ENCODE measurements around the gene NAA80. TPM values are rescaled to one million over a fixed set of nuclear protein-coding genes. Genes with fewer than 3 reads are reported as not detected.
A peak's percentile ranks its signal among the peaks of the same experiment; 100 is the strongest.
"Not testable (repeated sequence)": the region's sequence is repeated elsewhere in the genome, so short reads cannot be mapped to it uniquely, and the experiment has no call there.

NAA80 gene
- total RNA-seq, 1 experiment from 2014 or later = 25.2 TPM

DNA sequence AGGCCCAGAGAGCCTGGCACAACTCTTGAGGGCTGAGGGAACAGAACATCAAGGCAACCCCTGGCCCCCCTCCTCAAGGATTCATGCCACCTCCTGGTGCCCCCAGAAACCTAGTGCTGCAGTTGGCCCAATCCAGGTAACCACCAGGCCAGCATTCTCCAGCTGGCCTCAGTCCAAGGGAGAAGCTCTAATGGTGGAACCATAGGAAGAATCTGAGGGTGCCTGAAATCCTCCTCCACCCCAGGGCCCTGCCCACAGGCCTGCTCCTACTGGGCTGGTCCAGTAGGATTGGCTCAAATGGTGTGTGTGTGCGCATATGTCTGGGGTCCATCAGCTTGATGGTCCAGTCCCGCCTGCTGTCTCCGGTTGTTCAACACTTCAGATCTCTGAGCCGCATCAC, 15.6 kb upstream of the NAA80 start:
- TF ChIP-seq CTCF (conservative IDR thresholded peaks at IDR 0.05) = no peak
- TF ChIP-seq EZH2 (IDR thresholded peaks at IDR 0.05; ENCODE audit: low read depth) = no peak
- Histone ChIP-seq H4K20me1 (ENCODE audit: insufficient read depth) (0 out of 2 replicates have a peak, but pooled peaks cover 3% of the 10 kb centered on the region), H3K9me2 (ENCODE audit: insufficient read depth) (no peaks in the 10 kb centered on the region), H3K79me2 (ENCODE audit: low read depth) (peaks cover 22% of the 10 kb centered on the region), H3K9me3 (ENCODE audit: insufficient read depth, low read depth) (no peaks in the 10 kb centered on the region), H3K36me3 (ENCODE audit: low read depth) (peaks cover 7% of the 10 kb centered on the region; the same call in 1 of the 2 replicates), H3K27ac (peak overlapping the region; percentile 16; the same call in 1 of the 2 replicates), H3F3A (ENCODE audit: insufficient read depth, low read depth) (peaks cover 42% of the 10 kb centered on the region), H2AFZ (no peak overlapping the region), H3K4me2 (no peak overlapping the region), H3K27me3 (ENCODE audit: insufficient read depth, low read depth) (no peaks in the 10 kb centered on the region), H3K4me3 (no peak overlapping the region), H3K4me1 (replicated peaks; ENCODE audit: insufficient read depth) (peaks cover 47% of the 10 kb centered on the region)
- CTCF ChIA-PET = interaction anchor here (0.5 kb wide), 1 partner anchor 32 kb away, joined by 3 read pairs; no protein-coding TSS in a partner anchor
- no TSS peak for BruUV-seq (replicated peaks)
- intact Hi-C loops (cut with micrococcal nuclease; ENCODE audit: unreplicated experiment) = no loop called here
- POLR2A ChIA-PET (ENCODE audit: unreplicated experiment) = no interaction called here
- no peak for DNase-seq

GRCh38 chr3:50314342-50314741, 15.1 kb upstream of the NAA80 start:
- ChIA-PET POLR2A (ENCODE audit: unreplicated experiment) (interaction anchor here (0.6 kb wide), 1 partner anchor 10 kb away, joined by 12 read pairs; no protein-coding TSS in a partner anchor), CTCF (interaction anchor here (0.5 to 0.7 kb wide), 2 partner anchors 33 to 35 kb away, joined by 3 to 6 read pairs; no protein-coding TSS in a partner anchor)
- 0 out of 2 replicates have a peak, but pooled peaks cover 3% of the 10 kb centered on the region for H4K20me1 ChIP-seq (ENCODE audit: insufficient read depth)
- no peak overlapping the region for H3K4me2 ChIP-seq
- BruUV-seq (replicated peaks) = no TSS peak
- no peaks in the 10 kb centered on the region for H3K27me3 ChIP-seq (ENCODE audit: insufficient read depth, low read depth)
- H3K79me2 ChIP-seq (ENCODE audit: low read depth) = peaks cover 17% of the 10 kb centered on the region
- TF ChIP-seq CTCF (conservative IDR thresholded peaks at IDR 0.05) (no peak), EZH2 (IDR thresholded peaks at IDR 0.05; ENCODE audit: low read depth) (no peak)
- no peaks in the 10 kb centered on the region for H3K9me2 ChIP-seq (ENCODE audit: insufficient read depth)
- H3K9me3 ChIP-seq (ENCODE audit: insufficient read depth, low read depth) = no peaks in the 10 kb centered on the region
- no peak overlapping the region for H3K27ac ChIP-seq
- H3F3A ChIP-seq (ENCODE audit: insufficient read depth, low read depth) = peaks cover 42% of the 10 kb centered on the region
- no peak overlapping the region for H3K4me3 ChIP-seq
- peaks cover 4% of the 10 kb centered on the region; the same call in 1 of the 2 replicates for H3K36me3 ChIP-seq (ENCODE audit: low read depth)
- H2AFZ ChIP-seq = no peak overlapping the region
- intact Hi-C loops (cut with micrococcal nuclease; ENCODE audit: unreplicated experiment) = no loop called here
- DNase-seq = no peak
- H3K4me1 ChIP-seq (replicated peaks; ENCODE audit: insufficient read depth) = peaks cover 47% of the 10 kb centered on the region

DNA sequence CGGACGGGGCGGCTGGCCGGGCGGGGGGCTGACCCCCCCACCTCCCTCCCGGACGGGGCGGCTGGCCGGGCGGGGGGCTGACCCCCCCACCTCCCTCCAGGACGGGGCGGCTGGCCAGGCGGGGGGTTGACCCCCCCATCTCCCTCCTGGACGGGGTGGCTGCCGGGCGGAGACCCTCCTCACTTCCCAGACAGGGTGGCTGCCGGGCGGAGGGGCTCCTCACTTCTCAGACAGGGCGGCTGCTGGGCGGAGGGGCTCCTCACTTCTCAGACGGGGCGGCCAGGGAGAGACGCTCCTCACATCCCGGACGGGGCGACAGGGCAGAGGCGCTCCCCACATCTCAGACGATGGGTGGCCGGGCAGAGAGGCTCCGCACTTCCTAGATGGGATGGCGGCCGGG, 12.8 kb upstream of the NAA80 start:
- intact Hi-C loops (cut with micrococcal nuclease; ENCODE audit: unreplicated experiment); BruUV-seq (replicated peaks): not testable (repeated sequence)

GRCh38 chr3:50304601-50305000, 5.4 kb upstream of the NAA80 start:
- no peaks in the 10 kb centered on the region for H4K20me1 ChIP-seq (ENCODE audit: insufficient read depth)
- H3F3A ChIP-seq (ENCODE audit: insufficient read depth, low read depth) = peaks cover 9% of the 10 kb centered on the region; the same call in 1 of the 2 replicates
- H3K4me2 ChIP-seq = no peak overlapping the region
- TF ChIP-seq CTCF (conservative IDR thresholded peaks at IDR 0.05) = no peak
- TF ChIP-seq EZH2 (IDR thresholded peaks at IDR 0.05; ENCODE audit: low read depth) = no peak
- intact Hi-C loops (cut with micrococcal nuclease; ENCODE audit: unreplicated experiment) = no loop called here
- H3K27me3 ChIP-seq (ENCODE audit: insufficient read depth, low read depth) = no peaks in the 10 kb centered on the region
- peaks cover 13% of the 10 kb centered on the region for H3K4me1 ChIP-seq (replicated peaks; ENCODE audit: insufficient read depth)
- POLR2A ChIA-PET (ENCODE audit: unreplicated experiment) = interaction anchor here (0.6 kb wide), 1 partner anchor 148 kb away, joined by 9 read pairs; no protein-coding TSS in a partner anchor
- H3K9me2 ChIP-seq (ENCODE audit: insufficient read depth) = no peaks in the 10 kb centered on the region
- no peak overlapping the region for H3K4me3 ChIP-seq
- no peak for DNase-seq
- no peak overlapping the region for H2AFZ ChIP-seq
- no peaks in the 10 kb centered on the region for H3K79me2 ChIP-seq (ENCODE audit: low read depth)
- no peaks in the 10 kb centered on the region for H3K36me3 ChIP-seq (ENCODE audit: low read depth)
- H3K9me3 ChIP-seq (ENCODE audit: insufficient read depth, low read depth) = peaks cover 9% of the 10 kb centered on the region
- no peak overlapping the region for H3K27ac ChIP-seq
- CTCF ChIA-PET = interaction anchor here (0.5 kb wide), 1 partner anchor 24 kb away, joined by 12 read pairs; no protein-coding TSS in a partner anchor
- no TSS peak for BruUV-seq (replicated peaks)

More for the DNA sequence above, 12.8 kb upstream of the NAA80 start:
- H3K79me2 ChIP-seq (ENCODE audit: low read depth); H3K9me2 ChIP-seq (ENCODE audit: insufficient read depth); H3K27ac ChIP-seq; H3K9me3 ChIP-seq (ENCODE audit: insufficient read depth, low read depth); CTCF ChIA-PET; H2AFZ ChIP-seq; H3K4me2 ChIP-seq; H3K27me3 ChIP-seq (ENCODE audit: insufficient read depth, low read depth); DNase-seq; H3K36me3 ChIP-seq (ENCODE audit: low read depth); H4K20me1 ChIP-seq (ENCODE audit: insufficient read depth); POLR2A ChIA-PET (ENCODE audit: unreplicated experiment); H3K4me3 ChIP-seq: not testable (repeated sequence)
- Histone ChIP-seq H3F3A (ENCODE audit: insufficient read depth, low read depth) (peaks cover 20% of the 10 kb centered on the region), H3K4me1 (replicated peaks; ENCODE audit: insufficient read depth) (peaks cover 24% of the 10 kb centered on the region)

Measured in PC-9 (cell line).